Stimulated activated CD4-positive, alpha-beta T cell treated with anti-CD3 and anti-CD28 coated beads, Interleukin-2, amount 100 ng/mL, for 48 hours (primary cell): ENCODE data around the gene RAB3GAP1.
"Not testable (repeated sequence)": the region's sequence is repeated elsewhere in the genome, so short reads cannot be mapped to it uniquely, and the experiment has no call there.

Experiments
- DNase-seq, 2 donors: peaks; one replicate each; pipeline ENCODE4 v3.0.0-alpha.2; 2020

RAB3GAP1 gene

GRCh38 chr2:135052042-135052876 is at the start of gene RAB3GAP1:
RAB3GAP1 (plus strand) TSS chr2:135052292; CDS start chr2:135052308, 16 bp downstream.
- DNase-seq, result peak; percentile 81 to 82

- no peak for DNase-seq
Measured at GRCh38 chr2:135002836-135003235, 49.3 kb upstream of the RAB3GAP1 start.

- peak; percentile 69 to 72 for DNase-seq
Measured at GRCh38 chr2:135004005-135004746, 47.9 kb upstream of the RAB3GAP1 start.

- DNase-seq, result no peak
Measured at GRCh38 chr2:135005753-135006152, 46.3 kb upstream of the RAB3GAP1 start.

- DNase-seq, result no peak
Measured at GRCh38 chr2:135009339-135009738, 42.8 kb upstream of the RAB3GAP1 start.

- DNase-seq, result no peak
Measured at GRCh38 chr2:135010200-135010942, 41.7 kb upstream of the RAB3GAP1 start.

- DNase-seq, result no peak
Measured at GRCh38 chr2:135011633-135012032, 40.5 kb upstream of the RAB3GAP1 start.

GRCh38 chr2:135021618-135022017 is 30.5 kb upstream of the RAB3GAP1 start:
- no peak for DNase-seq

GRCh38 chr2:135022952-135023880 is 28.9 kb upstream of the RAB3GAP1 start:
- DNase-seq, result no peak

GRCh38 chr2:135023886-135024485 is 28.1 kb upstream of the RAB3GAP1 start:
- DNase-seq, result no peak

- no peak for DNase-seq
Measured at GRCh38 chr2:135029481-135030134, 22.5 kb upstream of the RAB3GAP1 start.

- no peak for DNase-seq
Measured at GRCh38 chr2:135030826-135031225, 21.3 kb upstream of the RAB3GAP1 start.

- DNase-seq, result not testable (repeated sequence)
Measured at GRCh38 chr2:135033216-135033615, 18.9 kb upstream of the RAB3GAP1 start.

- no peak for DNase-seq
Measured at GRCh38 chr2:135037831-135038230, 14.3 kb upstream of the RAB3GAP1 start.

GRCh38 chr2:135043345-135043744 is 8.7 kb upstream of the RAB3GAP1 start:
- peak; percentile 28 to 36 for DNase-seq

- no peak for DNase-seq
Measured at GRCh38 chr2:135047300-135047699, 4.8 kb upstream of the RAB3GAP1 start, which contains the start of gene MAP3K19. MAP3K19 (minus strand) TSS chr2:135047447; CDS start chr2:135024647, 22,800 bp downstream.

GRCh38 chr2:135048122-135048521 is 4.0 kb upstream of the RAB3GAP1 start:
- DNase-seq, result no peak

GRCh38 chr2:135050132-135050531 is 2.0 kb upstream of the RAB3GAP1 start:
- DNase-seq, result no peak

- no peak for DNase-seq
Measured at GRCh38 chr2:135050684-135051083, 1.4 kb upstream of the RAB3GAP1 start.

GRCh38 chr2:135052997-135053474 is 944 bp downstream of the RAB3GAP1 start:
- peak in 1 of 2 donors; percentile 6 for DNase-seq
